Measurements from ENCODE around the gene ITFG1. TPM values are rescaled to one million over a fixed set of nuclear protein-coding genes. Genes with fewer than 3 reads are reported as not detected.

The ITFG1 gene
- total and polyA plus RNA-seq, 2 of the 13 experiments (the other 11 are each of a cell fraction or from before 2014, with no cell fraction given): 74.5 to 150 TPM

DNA sequence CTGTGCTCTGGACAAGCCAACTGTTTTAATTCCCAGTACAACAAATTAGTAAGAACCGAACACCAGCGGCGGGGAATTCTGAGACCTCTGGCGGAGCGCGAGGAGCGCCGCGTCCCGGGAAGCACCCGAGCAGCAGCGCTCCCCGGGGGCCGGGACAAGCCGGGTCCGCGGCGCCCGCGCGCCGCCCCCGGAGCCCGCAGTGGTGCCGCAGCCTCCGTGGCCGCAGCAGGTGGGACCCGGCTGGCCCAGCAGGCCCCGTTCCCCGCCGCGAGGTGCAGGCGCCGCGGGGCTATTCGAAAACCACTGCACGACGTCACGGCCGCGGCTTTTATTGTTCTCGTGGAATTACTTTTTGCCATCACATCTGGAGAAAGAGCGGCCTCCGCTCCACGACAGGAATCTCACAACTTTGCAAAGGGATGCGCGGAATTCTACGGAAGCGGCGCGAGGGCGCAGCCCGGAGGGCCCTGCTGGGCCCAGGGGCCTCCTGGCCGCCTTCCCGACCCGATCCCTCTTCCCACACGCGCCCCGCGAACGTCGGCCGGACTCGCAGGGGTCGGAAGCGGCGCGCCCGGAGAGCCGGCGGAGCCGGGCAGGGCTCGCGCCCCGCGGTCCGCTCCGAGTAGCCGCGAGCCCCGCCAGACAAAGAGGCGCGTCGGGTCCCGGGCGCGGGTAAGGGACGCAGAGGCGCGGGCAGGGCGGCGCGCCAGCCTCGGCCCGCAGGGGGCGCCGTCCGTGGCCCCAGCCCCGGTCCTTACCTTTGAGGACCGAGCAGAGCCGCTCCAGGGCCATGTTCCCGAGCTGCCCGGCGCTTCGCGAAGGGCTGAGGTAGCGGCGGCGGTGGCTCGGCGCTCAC is 317.8 kb downstream of the ITFG1 start (continued):
- TF ChIP-seq, protein P1, sequence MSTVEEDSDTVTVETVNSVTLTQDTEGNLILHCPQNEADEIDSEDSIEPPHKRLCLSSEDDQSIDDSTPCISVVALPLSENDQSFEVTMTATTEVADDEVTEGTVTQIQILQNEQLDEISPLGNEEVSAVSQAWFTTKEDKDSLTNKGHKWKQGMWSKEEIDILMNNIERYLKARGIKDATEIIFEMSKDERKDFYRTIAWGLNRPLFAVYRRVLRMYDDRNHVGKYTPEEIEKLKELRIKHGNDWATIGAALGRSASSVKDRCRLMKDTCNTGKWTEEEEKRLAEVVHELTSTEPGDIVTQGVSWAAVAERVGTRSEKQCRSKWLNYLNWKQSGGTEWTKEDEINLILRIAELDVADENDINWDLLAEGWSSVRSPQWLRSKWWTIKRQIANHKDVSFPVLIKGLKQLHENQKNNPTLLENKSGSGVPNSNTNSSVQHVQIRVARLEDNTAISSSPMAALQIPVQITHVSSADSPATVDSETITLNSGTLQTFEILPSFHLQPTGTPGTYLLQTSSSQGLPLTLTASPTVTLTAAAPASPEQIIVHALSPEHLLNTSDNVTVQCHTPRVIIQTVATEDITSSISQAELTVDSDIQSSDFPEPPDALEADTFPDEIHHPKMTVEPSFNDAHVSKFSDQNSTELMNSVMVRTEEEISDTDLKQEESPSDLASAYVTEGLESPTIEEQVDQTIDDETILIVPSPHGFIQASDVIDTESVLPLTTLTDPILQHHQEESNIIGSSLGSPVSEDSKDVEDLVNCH (CRISPR knock-in tag; IDR thresholded peaks at IDR 0.05): no peak
- TF ChIP-seq GLI4 (CRISPR knock-in tag; IDR thresholded peaks at IDR 0.05; ENCODE audit: borderline replicate concordance) (no peak), ESRRA (CRISPR knock-in tag; IDR thresholded peaks at IDR 0.05; ENCODE audit: low read depth) (no peak), RAD51 (IDR thresholded peaks at IDR 0.05; ENCODE audit: borderline replicate concordance) (no peak), SIN3A (IDR thresholded peaks at IDR 0.05; ENCODE audit: borderline replicate concordance, low read depth, low read length) (no peak), DNMT1 (CRISPR knock-in tag; IDR thresholded peaks at IDR 0.05) (no peak), CCAR2 (optimal IDR thresholded peaks at IDR 0.05; ENCODE audit: low read depth, low read length) (no peak), ZNF383 (CRISPR knock-in tag; IDR thresholded peaks at IDR 0.05; ENCODE audit: borderline replicate concordance) (no peak), ZNF329 (CRISPR knock-in tag; IDR thresholded peaks at IDR 0.05; ENCODE audit: low read depth) (no peak), FOXC1 (CRISPR knock-in tag; IDR thresholded peaks at IDR 0.05; ENCODE audit: borderline replicate concordance) (0 out of 2 replicates have a peak, but pooled peaks have one; percentile 63), RFX1 (IDR thresholded peaks at IDR 0.05) (no peak)
- TF ChIP-seq, protein P2, sequence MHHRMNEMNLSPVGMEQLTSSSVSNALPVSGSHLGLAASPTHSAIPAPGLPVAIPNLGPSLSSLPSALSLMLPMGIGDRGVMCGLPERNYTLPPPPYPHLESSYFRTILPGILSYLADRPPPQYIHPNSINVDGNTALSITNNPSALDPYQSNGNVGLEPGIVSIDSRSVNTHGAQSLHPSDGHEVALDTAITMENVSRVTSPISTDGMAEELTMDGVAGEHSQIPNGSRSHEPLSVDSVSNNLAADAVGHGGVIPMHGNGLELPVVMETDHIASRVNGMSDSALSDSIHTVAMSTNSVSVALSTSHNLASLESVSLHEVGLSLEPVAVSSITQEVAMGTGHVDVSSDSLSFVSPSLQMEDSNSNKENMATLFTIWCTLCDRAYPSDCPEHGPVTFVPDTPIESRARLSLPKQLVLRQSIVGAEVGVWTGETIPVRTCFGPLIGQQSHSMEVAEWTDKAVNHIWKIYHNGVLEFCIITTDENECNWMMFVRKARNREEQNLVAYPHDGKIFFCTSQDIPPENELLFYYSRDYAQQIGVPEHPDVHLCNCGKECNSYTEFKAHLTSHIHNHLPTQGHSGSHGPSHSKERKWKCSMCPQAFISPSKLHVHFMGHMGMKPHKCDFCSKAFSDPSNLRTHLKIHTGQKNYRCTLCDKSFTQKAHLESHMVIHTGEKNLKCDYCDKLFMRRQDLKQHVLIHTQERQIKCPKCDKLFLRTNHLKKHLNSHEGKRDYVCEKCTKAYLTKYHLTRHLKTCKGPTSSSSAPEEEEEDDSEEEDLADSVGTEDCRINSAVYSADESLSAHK (CRISPR knock-in tag; IDR thresholded peaks at IDR 0.05; ENCODE audit: borderline replicate concordance): no peak
- TF ChIP-seq, protein P3, sequence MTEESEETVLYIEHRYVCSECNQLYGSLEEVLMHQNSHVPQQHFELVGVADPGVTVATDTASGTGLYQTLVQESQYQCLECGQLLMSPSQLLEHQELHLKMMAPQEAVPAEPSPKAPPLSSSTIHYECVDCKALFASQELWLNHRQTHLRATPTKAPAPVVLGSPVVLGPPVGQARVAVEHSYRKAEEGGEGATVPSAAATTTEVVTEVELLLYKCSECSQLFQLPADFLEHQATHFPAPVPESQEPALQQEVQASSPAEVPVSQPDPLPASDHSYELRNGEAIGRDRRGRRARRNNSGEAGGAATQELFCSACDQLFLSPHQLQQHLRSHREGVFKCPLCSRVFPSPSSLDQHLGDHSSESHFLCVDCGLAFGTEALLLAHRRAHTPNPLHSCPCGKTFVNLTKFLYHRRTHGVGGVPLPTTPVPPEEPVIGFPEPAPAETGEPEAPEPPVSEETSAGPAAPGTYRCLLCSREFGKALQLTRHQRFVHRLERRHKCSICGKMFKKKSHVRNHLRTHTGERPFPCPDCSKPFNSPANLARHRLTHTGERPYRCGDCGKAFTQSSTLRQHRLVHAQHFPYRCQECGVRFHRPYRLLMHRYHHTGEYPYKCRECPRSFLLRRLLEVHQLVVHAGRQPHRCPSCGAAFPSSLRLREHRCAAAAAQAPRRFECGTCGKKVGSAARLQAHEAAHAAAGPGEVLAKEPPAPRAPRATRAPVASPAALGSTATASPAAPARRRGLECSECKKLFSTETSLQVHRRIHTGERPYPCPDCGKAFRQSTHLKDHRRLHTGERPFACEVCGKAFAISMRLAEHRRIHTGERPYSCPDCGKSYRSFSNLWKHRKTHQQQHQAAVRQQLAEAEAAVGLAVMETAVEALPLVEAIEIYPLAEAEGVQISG (CRISPR knock-in tag; IDR thresholded peaks at IDR 0.05): peak; percentile 81
- TF ChIP-seq, protein P4, sequence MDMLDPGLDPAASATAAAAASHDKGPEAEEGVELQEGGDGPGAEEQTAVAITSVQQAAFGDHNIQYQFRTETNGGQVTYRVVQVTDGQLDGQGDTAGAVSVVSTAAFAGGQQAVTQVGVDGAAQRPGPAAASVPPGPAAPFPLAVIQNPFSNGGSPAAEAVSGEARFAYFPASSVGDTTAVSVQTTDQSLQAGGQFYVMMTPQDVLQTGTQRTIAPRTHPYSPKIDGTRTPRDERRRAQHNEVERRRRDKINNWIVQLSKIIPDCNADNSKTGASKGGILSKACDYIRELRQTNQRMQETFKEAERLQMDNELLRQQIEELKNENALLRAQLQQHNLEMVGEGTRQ (IDR thresholded peaks at IDR 0.05; ENCODE audit: low read depth, low read length): no peak
- TF ChIP-seq, protein P4 (CRISPR knock-in tag; IDR thresholded peaks at IDR 0.05; ENCODE audit: borderline replicate concordance): no peak
- TF ChIP-seq, protein P5, sequence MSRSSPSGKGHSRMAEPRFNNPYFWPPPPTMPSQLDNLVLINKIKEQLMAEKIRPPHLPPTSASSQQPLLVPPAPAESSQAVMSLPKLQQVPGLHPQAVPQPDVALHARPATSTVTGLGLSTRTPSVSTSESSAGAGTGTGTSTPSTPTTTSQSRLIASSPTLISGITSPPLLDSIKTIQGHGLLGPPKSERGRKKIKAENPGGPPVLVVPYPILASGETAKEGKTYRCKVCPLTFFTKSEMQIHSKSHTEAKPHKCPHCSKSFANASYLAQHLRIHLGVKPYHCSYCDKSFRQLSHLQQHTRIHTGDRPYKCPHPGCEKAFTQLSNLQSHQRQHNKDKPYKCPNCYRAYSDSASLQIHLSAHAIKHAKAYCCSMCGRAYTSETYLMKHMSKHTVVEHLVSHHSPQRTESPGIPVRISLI (CRISPR knock-in tag; IDR thresholded peaks at IDR 0.05; ENCODE audit: borderline replicate concordance): no peak

All from HepG2 (cell line).